Vagina (tissue), 2 donors: ENCODE measurements around the gene ELF4. TPM values are rescaled to one million over a fixed set of nuclear protein-coding genes. Genes with fewer than 3 reads are reported as not detected.

Source experiments
- DNase-seq, 2 donors: peaks; one replicate each; pipeline ENCODE4 v3.0.0-alpha.2; 2017; ENCODE audit errors: extremely low spot score in 2 of 2
- H3K27ac ChIP-seq: fragments of 200-600 bp; sonication (generic); one replicate; pipeline ENCODE4 v1.5.1; 2019
- H3K27me3 ChIP-seq: fragments of 200-600 bp; sonication (generic); one replicate; pipeline ENCODE4 v1.5.1; 2019
- H3K36me3 ChIP-seq, 2 donors: fragments of 200-600 bp; sonication (generic); one replicate each; pipeline ENCODE4 v1.5.1; 2017 to 2019
- H3K4me1 ChIP-seq: fragments of 200-600 bp; sonication (generic); one replicate; pipeline ENCODE4 v1.5.1; 2019
- H3K4me3 ChIP-seq, 2 donors: fragments of 200-600 bp; sonication (generic); 1 replicate in 1 of 2; 2 replicates in 1 of 2; pipeline ENCODE4 v1.5.1; 2016 to 2019
- H3K9me3 ChIP-seq: fragments of 200-600 bp; sonication (generic); one replicate; pipeline ENCODE4 v1.5.1; 2019
- CTCF ChIP-seq, 3 experiments: fragments of 450-650 bp in 2 of 3; fragments of 200-600 bp in 1 of 3; sonication (generic) in 1 of 3; IDR thresholded peaks; one replicate each; pipeline ENCODE4 v1.5.1; 2017 to 2019; ENCODE audit warnings: antibody characterized with exemption in 3 of 3, mild to moderate bottlenecking in 2 of 3, moderate library complexity in 2 of 3
- POLR2A ChIP-seq, 2 donors: fragments of 450-650 bp; IDR thresholded peaks; one replicate each; pipeline ENCODE4 v1.6.1; 2017; ENCODE audit warnings: antibody characterized with exemption in 2 of 2, mild to moderate bottlenecking in 2 of 2, moderate library complexity in 2 of 2
- POLR2AphosphoS5 ChIP-seq, 2 donors: sonication (generic); formaldehyde crosslinking; IDR thresholded peaks; one replicate each; pipeline ENCODE4 v1.9.0; 2017; ENCODE audit warnings: antibody characterized with exemption in 2 of 2, mild to moderate bottlenecking in 2 of 2, low read depth in 1 of 2; ENCODE audit not compliant: insufficient read depth in 1 of 2
- intact Hi-C: fragments of 100-400 bp; cut with DNase I; formaldehyde crosslinking; loops from one replicate; pipeline ENCODE4 v1.15.1; 2023
- total RNA-seq: library from RNA; depleted of rRNA; stranded (reverse); fragments of >200 nt; gene quantifications from one replicate; pipeline ENCODE4 v1.2.3, GENCODE V29; 2016

ELF4 gene
- total RNA-seq, 1 donor from 2014 or later = 14.7 TPM

GRCh38 chrX:130048686-130049222, 61.5 kb downstream of the ELF4 start:
- H3K4me3 ChIP-seq = no peak overlapping the region
- peaks cover 0 to 25% of the 10 kb centered on the region in 2 donors for H3K36me3 ChIP-seq
- no peak overlapping the region for H3K27ac ChIP-seq
- no peaks in the 10 kb centered on the region for H3K27me3 ChIP-seq
- no peaks in the 10 kb centered on the region for H3K9me3 ChIP-seq
- no peak for DNase-seq
- no peaks in the 10 kb centered on the region for H3K4me1 ChIP-seq
- TF ChIP-seq POLR2AphosphoS5 (IDR thresholded peaks at IDR 0.05; ENCODE audit: insufficient read depth in 1 of 2, low read depth in 1 of 2) = no peak
- TF ChIP-seq CTCF (IDR thresholded peaks at IDR 0.05) = no peak
- TF ChIP-seq POLR2A (IDR thresholded peaks at IDR 0.05) = no peak
- intact Hi-C loops = no loop called here

GRCh38 chrX:130047416-130047815, 62.9 kb downstream of the ELF4 start:
- Histone ChIP-seq H3K4me3 (no peak overlapping the region), H3K4me1 (no peaks in the 10 kb centered on the region), H3K9me3 (no peaks in the 10 kb centered on the region), H3K36me3 (peaks cover 0 to 13% of the 10 kb centered on the region in 2 donors), H3K27ac (no peak overlapping the region), H3K27me3 (no peaks in the 10 kb centered on the region)
- no peak for TF ChIP-seq POLR2AphosphoS5 (IDR thresholded peaks at IDR 0.05; ENCODE audit: insufficient read depth in 1 of 2, low read depth in 1 of 2)
- TF ChIP-seq POLR2A (IDR thresholded peaks at IDR 0.05) = no peak
- TF ChIP-seq CTCF (IDR thresholded peaks at IDR 0.05) = no peak
- intact Hi-C loops = no loop called here
- DNase-seq = no peak

GRCh38 chrX:130039847-130040246, 70.5 kb downstream of the ELF4 start:
- Histone ChIP-seq H3K27ac (no peak overlapping the region), H3K4me1 (no peaks in the 10 kb centered on the region), H3K4me3 (no peak overlapping the region)

GRCh38 chrX:130034178-130034577, 76.1 kb downstream of the ELF4 start:
- DNase-seq = no peak
- TF ChIP-seq POLR2A (IDR thresholded peaks at IDR 0.05) (no peak), POLR2AphosphoS5 (IDR thresholded peaks at IDR 0.05; ENCODE audit: insufficient read depth in 1 of 2, low read depth in 1 of 2) (no peak), CTCF (IDR thresholded peaks at IDR 0.05) (no peak)
- intact Hi-C loops = no loop called here
- Histone ChIP-seq H3K36me3 (peaks cover 0 to 18% of the 10 kb centered on the region in 2 donors), H3K27me3 (no peaks in the 10 kb centered on the region), H3K4me3 (no peak overlapping the region), H3K27ac (no peak overlapping the region), H3K4me1 (no peaks in the 10 kb centered on the region), H3K9me3 (no peaks in the 10 kb centered on the region)

More at GRCh38 chrX:130039847-130040246, 70.5 kb downstream of the ELF4 start:
- no peaks in the 10 kb centered on the region for H3K27me3 ChIP-seq
- H3K36me3 ChIP-seq = peaks cover 0 to 34% of the 10 kb centered on the region in 2 donors
- no peaks in the 10 kb centered on the region for H3K9me3 ChIP-seq
- no peak for DNase-seq
- intact Hi-C loops = no loop called here
- TF ChIP-seq POLR2A (IDR thresholded peaks at IDR 0.05) = no peak
- no peak for TF ChIP-seq POLR2AphosphoS5 (IDR thresholded peaks at IDR 0.05; ENCODE audit: insufficient read depth in 1 of 2, low read depth in 1 of 2)
- TF ChIP-seq CTCF (IDR thresholded peaks at IDR 0.05) = no peak

- Histone ChIP-seq H3K36me3 (peaks cover 0 to 10% of the 10 kb centered on the region in 2 donors), H3K4me3 (no peak overlapping the region), H3K4me1 (no peaks in the 10 kb centered on the region), H3K27ac (no peak overlapping the region), H3K27me3 (no peaks in the 10 kb centered on the region), H3K9me3 (no peaks in the 10 kb centered on the region)
- TF ChIP-seq POLR2AphosphoS5 (IDR thresholded peaks at IDR 0.05; ENCODE audit: insufficient read depth in 1 of 2, low read depth in 1 of 2) (no peak), POLR2A (IDR thresholded peaks at IDR 0.05) (no peak), CTCF (IDR thresholded peaks at IDR 0.05) (no peak)
- no peak for DNase-seq
- intact Hi-C loops = no loop called here
Observed at GRCh38 chrX:130032552-130032951, 77.7 kb downstream of the ELF4 start.
